C4-2B (cell line): ENCODE results near the gene SYNPR.

Experiments used
- H3K27ac ChIP-seq: fragments of 450-650 bp; 2 replicates; pipeline ENCODE4 v1.5.1; 2017
- CTCF ChIP-seq: fragments of 450-650 bp; conservative IDR thresholded peaks from 2 replicates; pipeline ENCODE4 v1.5.1; 2017; ENCODE audit warnings: mild to moderate bottlenecking
- ZFX ChIP-seq: fragments of 450-650 bp; IDR thresholded peaks from 2 replicates; pipeline ENCODE4 v1.6.1; 2017

The SYNPR gene

GRCh38 chr3:63471781-63472180 is 193.7 kb downstream of the SYNPR start:
- no peak for TF ChIP-seq ZFX
- no peak for TF ChIP-seq CTCF

DNA sequence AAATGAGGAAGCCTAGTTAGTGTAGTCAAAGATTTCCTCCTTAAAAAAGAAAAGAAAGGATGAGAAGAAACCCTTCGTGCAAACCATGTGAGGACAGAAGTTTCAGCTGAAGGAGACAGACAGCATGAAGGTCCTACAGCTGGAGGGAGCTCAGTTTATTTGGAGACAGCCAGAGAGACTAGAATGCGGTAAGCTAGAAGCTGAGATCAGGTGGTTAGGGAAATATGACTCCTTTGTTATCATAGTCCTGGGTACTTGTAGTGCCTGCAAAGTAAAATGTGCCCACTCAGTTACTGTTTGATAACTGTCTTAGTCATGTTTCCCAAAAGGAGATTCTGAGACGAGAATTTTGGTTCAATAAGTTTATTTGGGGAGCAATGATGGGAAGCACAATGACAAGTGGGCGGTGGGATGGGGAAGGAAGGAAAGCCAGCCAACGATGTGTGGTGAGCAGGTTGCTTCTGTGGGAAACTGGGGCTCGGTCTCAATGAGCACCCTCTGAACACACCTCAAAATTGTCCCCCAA is 195.6 kb downstream of the SYNPR start:
- H3K27ac ChIP-seq: no peak overlapping the region
- TF ChIP-seq CTCF (no peak), ZFX (no peak)

More at GRCh38 chr3:63471781-63472180, 193.7 kb downstream of the SYNPR start:
- H3K27ac ChIP-seq: no peak overlapping the region

- no peak overlapping the region for H3K27ac ChIP-seq
- no peak for TF ChIP-seq ZFX
- TF ChIP-seq CTCF: no peak
These were observed 196.9 kb downstream of the SYNPR start for GRCh38 chr3:63474828-63475518.

GRCh38 chr3:63477494-63478129 is 199.5 kb downstream of the SYNPR start:
- H3K27ac ChIP-seq: no peak overlapping the region
- TF ChIP-seq ZFX (no peak), CTCF (no peak)

DNA sequence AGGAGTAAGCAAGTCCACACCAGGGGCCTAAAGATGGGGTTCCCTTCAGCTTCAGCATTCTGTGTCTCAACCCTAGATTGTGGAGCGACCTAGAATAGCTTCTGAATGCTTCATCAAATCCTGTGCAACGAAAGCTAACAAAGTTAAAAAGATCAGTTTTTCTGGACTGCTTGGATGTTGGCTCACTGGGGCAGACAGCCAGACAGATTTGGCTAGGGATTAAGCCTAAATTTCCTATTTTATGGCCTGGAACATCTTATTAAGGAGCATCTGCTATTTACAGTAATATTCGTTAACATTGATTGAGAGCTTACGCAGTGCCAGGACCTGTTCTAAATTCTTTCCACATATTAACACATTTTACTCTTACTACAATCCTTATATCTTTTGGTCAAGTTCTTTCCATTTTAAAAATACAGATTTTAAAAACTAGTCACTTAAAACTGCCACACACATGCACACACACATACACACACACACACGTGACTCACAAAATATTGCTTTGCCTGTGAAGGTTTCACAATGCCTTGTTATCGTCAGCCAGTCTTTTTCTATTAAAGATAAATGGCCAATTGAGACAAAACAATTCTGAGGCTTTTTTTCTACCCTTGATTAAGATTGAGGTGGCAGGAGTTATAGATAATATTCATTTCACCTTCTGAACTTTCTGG is 201.0 kb downstream of the SYNPR start:
- TF ChIP-seq CTCF: no peak
- no peak for TF ChIP-seq ZFX
- no peak overlapping the region for H3K27ac ChIP-seq

DNA sequence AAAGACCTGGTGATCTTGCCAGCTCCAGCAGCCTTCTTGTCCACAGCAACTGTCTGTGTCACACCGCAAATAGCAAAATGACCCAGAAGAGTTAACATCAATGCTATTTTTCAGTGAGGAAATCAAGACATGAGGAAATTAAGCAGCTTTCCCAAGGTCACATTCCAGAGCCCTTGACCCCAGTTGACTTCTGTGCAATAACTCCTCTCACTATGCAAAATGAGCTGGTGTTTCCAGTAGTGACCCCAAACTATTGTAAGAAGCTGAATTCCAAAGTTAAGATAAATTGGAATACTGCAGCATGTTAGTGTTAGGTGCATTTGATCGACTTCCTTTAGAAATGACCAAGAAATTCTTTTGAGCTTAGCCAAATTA is 201.5 kb downstream of the SYNPR start:
- TF ChIP-seq ZFX (no peak), CTCF (no peak)

GRCh38 chr3:63481627-63482026 is 203.5 kb downstream of the SYNPR start:
- TF ChIP-seq CTCF (no peak), ZFX (no peak)

More for the DNA sequence above, 201.5 kb downstream of the SYNPR start:
- no peak overlapping the region for H3K27ac ChIP-seq

More at GRCh38 chr3:63481627-63482026, 203.5 kb downstream of the SYNPR start:
- no peak overlapping the region for H3K27ac ChIP-seq
